Cardiac fibroblast (primary cell): ENCODE measurements around the gene FAM229A.

Experiments
- DNase-seq, 2 donors: peaks; one replicate each; pipeline versions ENCODE4 v3.0.0 to v3.0.0-alpha.2; 2010; ENCODE audit warnings: low read depth in 2 of 2
- H3K4me3 ChIP-seq, 2 donors: replicated peaks in 1 of 2; 1 replicate in 1 of 2; 2 replicates in 1 of 2; pipeline ENCODE4 v1.5.1; 2011; ENCODE audit warnings: low read depth in 2 of 2, low read length in 2 of 2, mild to moderate bottlenecking in 2 of 2, moderate library complexity in 1 of 2
- CTCF ChIP-seq: IDR thresholded peaks from one replicate; pipeline ENCODE4 v1.5.1; 2011; ENCODE audit warnings: low read depth, mild to moderate bottlenecking, low read length, inconsistent platforms

FAM229A gene

GRCh38 chr1:32335535-32335789 is 26.8 kb downstream of the FAM229A start:
- H3K4me3 ChIP-seq, result peak overlapping the region; percentile 66 to 80
- no peak for DNase-seq
- TF ChIP-seq CTCF, result no peak

- TF ChIP-seq CTCF, result peak; percentile 50
- H3K4me3 ChIP-seq, result peak overlapping the region; percentile 66 to 80
- DNase-seq, result peak in 1 of 2 donors; percentile 53
These were observed 27.3 kb downstream of the FAM229A start for GRCh38 chr1:32334864-32335534.

GRCh38 chr1:32334274-32334861 is 27.9 kb downstream of the FAM229A start:
- no peak for TF ChIP-seq CTCF
- H3K4me3 ChIP-seq, result peak overlapping the region; percentile 66 to 80
- no peak for DNase-seq

GRCh38 chr1:32333251-32333963 is 28.9 kb downstream of the FAM229A start:
- TF ChIP-seq CTCF, result no peak
- no peak for DNase-seq
- H3K4me3 ChIP-seq, result no peak overlapping the region

GRCh38 chr1:32332290-32333079 is 29.8 kb downstream of the FAM229A start:
- no peak for TF ChIP-seq CTCF
- no peak for DNase-seq
- H3K4me3 ChIP-seq, result no peak overlapping the region

- DNase-seq, result no peak
- no peak overlapping the region for H3K4me3 ChIP-seq
- no peak for TF ChIP-seq CTCF
These were observed 30.7 kb downstream of the FAM229A start for GRCh38 chr1:32331549-32331948.
